ENCODE results near the gene NALF2. TPM values are rescaled to one million over a fixed set of nuclear protein-coding genes. Genes with fewer than 3 reads are reported as not detected.

Gene NALF2
- 5.0 and 5.1 TPM in 2 replicates for total RNA-seq (2014; rRNA removed; shearing (Covaris generic))
- polyA plus RNA-seq (2015; cell fraction: cytosol; rRNA removed), result 8.6 and 10.9 TPM in 2 replicates
- polyA plus RNA-seq (2015; cell fraction: nucleus; rRNA removed), result 2.5 and 4.6 TPM in 2 replicates

DNA sequence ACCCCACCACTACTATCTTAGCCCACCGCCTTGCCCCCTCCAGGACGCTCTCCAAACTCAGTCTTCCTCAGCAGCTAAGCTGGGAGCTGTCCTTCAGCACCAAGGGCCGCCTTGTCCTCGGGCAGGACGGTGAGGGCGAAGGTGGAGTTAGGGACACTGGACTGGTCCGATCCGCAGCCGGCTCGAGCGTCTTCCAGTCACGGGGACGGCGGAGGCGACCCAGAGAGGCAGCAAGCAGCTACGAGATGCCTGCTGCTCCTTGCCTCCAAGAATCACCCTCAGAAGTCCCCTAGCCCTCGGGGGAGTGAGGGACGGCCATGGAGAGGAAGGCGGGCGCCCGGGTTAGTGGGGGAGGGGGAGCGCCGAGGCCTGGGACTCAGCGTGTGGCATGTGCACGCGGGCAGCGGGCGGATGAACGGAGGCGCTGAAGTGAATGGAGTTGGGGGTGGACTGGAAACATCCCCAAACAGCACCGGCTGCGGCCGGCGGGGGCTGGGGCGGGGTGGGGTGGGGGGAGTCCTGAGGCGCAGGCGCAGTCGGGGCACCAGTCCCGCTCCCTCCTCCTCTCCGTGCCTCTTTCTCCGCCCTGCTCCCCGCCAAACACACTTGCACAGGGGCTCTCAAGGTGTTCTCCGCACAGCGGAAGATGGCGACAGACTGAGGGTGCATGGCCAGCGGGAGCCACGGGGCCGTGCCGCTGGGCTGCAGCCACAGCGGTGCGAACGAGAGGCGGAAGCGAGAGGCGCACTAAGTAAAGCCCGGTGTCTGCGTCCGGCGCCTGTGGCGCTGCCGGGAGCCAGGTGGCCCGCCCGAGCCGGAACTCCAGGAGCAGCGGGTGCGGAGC is at the start of gene NALF2:
Gene NALF2, plus strand, starts transcription at position 545 of the 844 bp plus-strand sequence. CDS start 957 bp downstream, outside the sequence.
- in situ Hi-C loops (cut with HindIII; ENCODE audit: low pct_unique_long_range_greater_than_20kb, low sequenced_read_pairs), result no loop called here

GRCh38 chrX:69457756-69458155 is 46.4 kb upstream of the NALF2 start:
- in situ Hi-C loops (cut with HindIII; ENCODE audit: low pct_unique_long_range_greater_than_20kb, low sequenced_read_pairs), result no loop called here
- DNase-seq (ENCODE audit: low read depth, low spot score), result no peak

More for the DNA sequence above, at the start of gene NALF2:
- DNase-seq (ENCODE audit: low read depth, low spot score), result peak; percentile 61

- in situ Hi-C loops (cut with HindIII; ENCODE audit: low pct_unique_long_range_greater_than_20kb, low sequenced_read_pairs), result no loop called here
- DNase-seq (ENCODE audit: low read depth, low spot score), result no peak
Measured at GRCh38 chrX:69466546-69466945, 37.6 kb upstream of the NALF2 start.

GRCh38 chrX:69469975-69470374 is 34.2 kb upstream of the NALF2 start:
- no peak for DNase-seq (ENCODE audit: low read depth, low spot score)
- in situ Hi-C loops (cut with HindIII; ENCODE audit: low pct_unique_long_range_greater_than_20kb, low sequenced_read_pairs), result no loop called here

GRCh38 chrX:69489625-69490024 is 14.5 kb upstream of the NALF2 start:
- DNase-seq (ENCODE audit: low read depth, low spot score), result no peak
- in situ Hi-C loops (cut with HindIII; ENCODE audit: low pct_unique_long_range_greater_than_20kb, low sequenced_read_pairs), result no loop called here

DNA sequence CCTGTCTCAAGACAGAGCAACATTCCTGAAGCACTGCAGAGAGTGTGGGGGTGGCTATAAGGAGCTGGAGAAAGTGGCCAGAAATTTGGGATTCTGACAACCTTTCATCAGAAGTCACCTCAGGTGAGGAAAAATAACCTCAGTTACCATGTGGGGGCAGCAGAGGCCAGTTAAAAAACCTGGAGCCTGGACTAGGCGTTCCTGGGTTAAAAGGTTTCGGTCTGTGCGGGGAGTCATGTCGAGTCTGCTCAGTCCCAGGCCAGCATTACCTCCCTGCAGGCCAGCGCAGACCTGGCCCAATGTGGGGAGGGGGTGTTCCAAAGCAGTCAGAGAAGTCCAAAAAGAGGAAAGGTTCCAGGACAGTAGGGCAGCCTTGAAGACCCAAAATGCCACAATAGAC is 10.9 kb upstream of the NALF2 start:
- peak; percentile 55 for DNase-seq (ENCODE audit: low read depth, low spot score)
- in situ Hi-C loops (cut with HindIII; ENCODE audit: low pct_unique_long_range_greater_than_20kb, low sequenced_read_pairs), result no loop called here

- no peak for DNase-seq (ENCODE audit: low read depth, low spot score)
- in situ Hi-C loops (cut with HindIII; ENCODE audit: low pct_unique_long_range_greater_than_20kb, low sequenced_read_pairs), result no loop called here
Measured at GRCh38 chrX:69493766-69494165, 10.4 kb upstream of the NALF2 start.

- in situ Hi-C loops (cut with HindIII; ENCODE audit: low pct_unique_long_range_greater_than_20kb, low sequenced_read_pairs), result no loop called here
- no peak for DNase-seq (ENCODE audit: low read depth, low spot score)
Measured at GRCh38 chrX:69496183-69496582, 7.9 kb upstream of the NALF2 start.

GRCh38 chrX:69501429-69501828 is 2.7 kb upstream of the NALF2 start:
- in situ Hi-C loops (cut with HindIII; ENCODE audit: low pct_unique_long_range_greater_than_20kb, low sequenced_read_pairs), result no loop called here

GRCh38 chrX:69503228-69503781 is 821 bp upstream of the NALF2 start:
- in situ Hi-C loops (cut with HindIII; ENCODE audit: low pct_unique_long_range_greater_than_20kb, low sequenced_read_pairs), result no loop called here
- peak; percentile 80 for DNase-seq (ENCODE audit: low read depth, low spot score)

More at GRCh38 chrX:69501429-69501828, 2.7 kb upstream of the NALF2 start:
- peak; percentile 66 for DNase-seq (ENCODE audit: low read depth, low spot score)

GRCh38 chrX:69504626-69505612 is 793 bp downstream of the NALF2 start:
- DNase-seq (ENCODE audit: low read depth, low spot score), result no peak
- in situ Hi-C loops (cut with HindIII; ENCODE audit: low pct_unique_long_range_greater_than_20kb, low sequenced_read_pairs), result no loop called here

GRCh38 chrX:69505772-69506616 is 1.9 kb downstream of the NALF2 start:
- in situ Hi-C loops (cut with HindIII; ENCODE audit: low pct_unique_long_range_greater_than_20kb, low sequenced_read_pairs), result no loop called here

GRCh38 chrX:69506617-69507499 is 2.7 kb downstream of the NALF2 start:
- in situ Hi-C loops (cut with HindIII; ENCODE audit: low pct_unique_long_range_greater_than_20kb, low sequenced_read_pairs), result no loop called here
- no peak for DNase-seq (ENCODE audit: low read depth, low spot score)

More at GRCh38 chrX:69505772-69506616, 1.9 kb downstream of the NALF2 start:
- no peak for DNase-seq (ENCODE audit: low read depth, low spot score)

DNA sequence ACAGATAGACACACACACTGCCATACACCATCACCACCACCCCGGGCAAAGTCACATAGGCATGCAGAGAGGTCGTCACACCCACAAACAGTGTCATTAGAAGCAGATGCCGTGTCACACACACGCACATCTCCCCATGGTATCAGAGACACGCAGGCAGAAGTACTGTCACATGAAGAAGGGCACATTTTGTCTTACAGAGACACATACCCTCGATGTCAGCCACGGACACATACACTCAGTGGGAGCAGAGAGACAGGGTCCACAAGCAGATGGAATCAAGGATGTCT is 3.3 kb downstream of the NALF2 start:
- in situ Hi-C loops (cut with HindIII; ENCODE audit: low pct_unique_long_range_greater_than_20kb, low sequenced_read_pairs), result no loop called here
- DNase-seq (ENCODE audit: low read depth, low spot score), result no peak

GRCh38 chrX:69508610-69509009 is 4.5 kb downstream of the NALF2 start:
- in situ Hi-C loops (cut with HindIII; ENCODE audit: low pct_unique_long_range_greater_than_20kb, low sequenced_read_pairs), result no loop called here
- DNase-seq (ENCODE audit: low read depth, low spot score), result no peak

GRCh38 chrX:69510137-69510715 is 6.1 kb downstream of the NALF2 start:
- in situ Hi-C loops (cut with HindIII; ENCODE audit: low pct_unique_long_range_greater_than_20kb, low sequenced_read_pairs), result no loop called here
- DNase-seq (ENCODE audit: low read depth, low spot score), result no peak
